Stimulated activated CD8-positive, alpha-beta memory T cell treated with anti-CD3 and anti-CD28 coated beads, Interleukin-12 subunit alpha, Interleukin-12 subunit beta, amount 100 ng/mL, for 24 hours (primary cell): Measurements from ENCODE around the gene SMIM33.
"Not testable (repeated sequence)": the region's sequence is repeated elsewhere in the genome, so short reads cannot be mapped to it uniquely, and the experiment has no call there.

Source experiments
- DNase-seq: peaks from one replicate; pipeline ENCODE4 v3.0.0-alpha.2; 2020; ENCODE audit errors: extremely low read depth

The SMIM33 gene

GRCh38 chr5:139470821-139471300, at the start of gene SMIM33:
Gene SMIM33, plus strand, starts transcription at chr5:139471004. Its CDS starts 118 bp downstream, at chr5:139471122.
- DNase-seq = no peak

GRCh38 chr5:139422307-139422893, 48.4 kb upstream of the SMIM33 start:
- no peak for DNase-seq

- no peak for DNase-seq
Observed at GRCh38 chr5:139425497-139425896, 45.3 kb upstream of the SMIM33 start.

- DNase-seq = no peak
Observed at GRCh38 chr5:139426203-139426885, 44.5 kb upstream of the SMIM33 start.

- DNase-seq = no peak
Observed at GRCh38 chr5:139430015-139430414, 40.8 kb upstream of the SMIM33 start.

GRCh38 chr5:139431706-139432105, 39.1 kb upstream of the SMIM33 start:
- no peak for DNase-seq

- DNase-seq = no peak
Observed at GRCh38 chr5:139435676-139436075, 35.1 kb upstream of the SMIM33 start.

GRCh38 chr5:139438707-139439012, 32.1 kb upstream of the SMIM33 start:
- DNase-seq = no peak

GRCh38 chr5:139439013-139439903, 31.5 kb upstream of the SMIM33 start, which contains the start of gene DNAJC18:
Gene DNAJC18, minus strand, starts transcription at chr5:139439525. Its CDS starts 80 bp downstream, at chr5:139439445.
- DNase-seq = peak; percentile 72

- DNase-seq = not testable (repeated sequence)
Observed at GRCh38 chr5:139440416-139440815, 30.4 kb upstream of the SMIM33 start.

GRCh38 chr5:139443831-139444453, 26.9 kb upstream of the SMIM33 start:
- no peak for DNase-seq

- no peak for DNase-seq
Observed at GRCh38 chr5:139445325-139446170, 25.3 kb upstream of the SMIM33 start.

- no peak for DNase-seq
Observed at GRCh38 chr5:139446956-139447779, 23.6 kb upstream of the SMIM33 start.

GRCh38 chr5:139451176-139451575, 19.6 kb upstream of the SMIM33 start:
- no peak for DNase-seq

GRCh38 chr5:139451878-139452660, 18.7 kb upstream of the SMIM33 start:
- no peak for DNase-seq

GRCh38 chr5:139453683-139454567, 16.9 kb upstream of the SMIM33 start:
- no peak for DNase-seq

- DNase-seq = no peak
Observed at GRCh38 chr5:139454568-139455290, 16.1 kb upstream of the SMIM33 start.

- DNase-seq = no peak
Observed at GRCh38 chr5:139456776-139457175, 14.0 kb upstream of the SMIM33 start.
